NCI-H2029 treated with DMSO at 0.1 percent for 48 hours (cell line): Measurements from ENCODE around the gene SLC25A26.
"Not testable (repeated sequence)": the region's sequence is repeated elsewhere in the genome, so short reads cannot be mapped to it uniquely, and the experiment has no call there.

Source experiments
- DNase-seq: peaks from one replicate; lab custom pipeline; 2025; lab: John Stamatoyannopoulos, UW

The SLC25A26 gene

DNA sequence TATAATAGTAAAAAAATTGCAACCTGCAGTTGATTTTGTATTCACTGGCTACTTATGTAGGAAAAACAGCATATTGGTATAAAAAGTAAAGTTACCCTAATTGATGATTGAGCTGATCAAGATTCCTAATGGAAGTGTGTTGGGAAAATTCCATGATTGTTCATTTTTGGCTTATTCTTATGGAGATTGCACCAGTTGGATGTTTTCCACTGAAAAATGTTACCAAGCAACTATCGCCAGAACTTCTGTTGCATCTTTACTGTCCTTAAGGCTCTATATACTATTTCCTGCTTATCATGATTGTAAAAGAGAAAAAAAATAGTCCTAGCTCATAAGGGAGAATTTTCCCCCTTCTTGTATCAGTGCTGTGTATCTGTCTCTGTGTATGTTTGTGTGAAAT, 48.6 kb downstream of the SLC25A26 start:
- no peak for DNase-seq

DNA sequence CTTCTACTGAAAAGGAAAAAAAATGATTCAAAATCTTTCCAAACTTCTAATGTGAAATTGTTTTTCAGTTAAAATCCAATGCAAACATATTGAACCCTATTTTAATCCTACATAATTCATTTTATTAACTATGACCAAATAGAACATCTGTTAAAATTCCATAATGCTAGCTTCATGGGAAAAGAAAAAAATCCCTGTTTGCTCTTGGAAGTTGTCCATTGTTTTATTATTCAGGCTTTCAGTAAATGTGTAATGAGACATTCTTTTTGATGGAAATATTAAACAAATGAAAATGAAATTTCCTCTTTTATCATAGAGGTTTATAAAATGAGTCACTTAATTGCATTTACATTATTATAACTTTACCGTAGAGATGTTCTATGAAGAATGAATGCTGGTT, 49.5 kb downstream of the SLC25A26 start:
- DNase-seq = no peak

DNA sequence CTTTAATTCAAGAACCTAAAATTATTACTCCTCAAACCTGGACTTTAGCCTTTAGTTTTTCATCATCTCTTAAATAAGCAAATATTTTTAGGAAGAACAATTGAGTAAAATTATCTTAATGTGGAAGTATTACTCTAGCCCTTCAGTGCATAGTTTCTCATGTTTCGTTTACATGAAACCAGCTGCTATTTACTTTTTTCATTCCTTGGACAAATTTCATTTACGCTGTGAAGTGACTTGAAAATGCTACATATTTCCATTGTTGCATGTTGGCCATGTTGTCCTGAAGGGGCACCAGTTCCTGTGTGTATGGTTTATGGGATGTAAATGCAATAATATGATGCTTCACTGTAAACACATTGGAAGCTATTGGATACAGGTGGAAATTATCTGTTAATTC, 49.9 kb downstream of the SLC25A26 start:
- no peak for DNase-seq

DNA sequence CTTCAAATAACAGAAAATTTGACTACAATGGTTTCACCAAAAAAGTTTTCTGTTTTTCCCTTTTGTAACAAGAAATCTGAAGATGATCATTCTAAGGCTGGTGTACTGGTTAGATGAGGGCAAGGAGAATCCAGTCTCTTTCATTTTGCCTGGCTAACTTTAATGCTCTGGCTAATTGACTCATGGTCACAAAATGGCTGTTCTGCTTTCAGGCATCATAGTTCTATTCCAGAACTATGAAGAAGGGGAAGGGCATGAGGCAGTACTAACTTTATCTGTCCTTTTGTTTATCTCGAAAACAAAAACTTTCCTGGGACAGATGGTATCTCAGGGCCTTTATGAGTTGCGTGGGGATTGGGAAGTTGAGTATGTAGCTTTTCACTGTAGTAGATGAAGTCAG, 50.4 kb downstream of the SLC25A26 start:
- no peak for DNase-seq

DNA sequence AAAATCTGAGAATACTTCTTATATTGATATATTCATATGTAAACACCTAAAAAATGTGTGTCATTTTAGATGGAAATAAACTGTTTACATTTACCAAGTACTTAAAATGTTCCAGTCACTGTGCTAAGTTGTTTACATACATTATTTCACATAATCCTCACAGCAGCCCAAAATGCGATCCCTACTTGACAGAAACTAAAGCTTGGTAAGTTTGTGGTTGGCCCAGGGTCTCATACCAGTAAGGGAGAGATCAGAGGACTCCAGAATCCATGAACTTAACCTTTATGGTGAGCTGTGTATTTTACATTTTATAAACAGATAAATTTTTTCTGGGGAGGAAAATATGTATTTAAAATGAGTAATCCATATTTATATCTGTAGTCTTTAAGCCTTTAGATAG, 51.2 kb downstream of the SLC25A26 start:
- DNase-seq = no peak

DNA sequence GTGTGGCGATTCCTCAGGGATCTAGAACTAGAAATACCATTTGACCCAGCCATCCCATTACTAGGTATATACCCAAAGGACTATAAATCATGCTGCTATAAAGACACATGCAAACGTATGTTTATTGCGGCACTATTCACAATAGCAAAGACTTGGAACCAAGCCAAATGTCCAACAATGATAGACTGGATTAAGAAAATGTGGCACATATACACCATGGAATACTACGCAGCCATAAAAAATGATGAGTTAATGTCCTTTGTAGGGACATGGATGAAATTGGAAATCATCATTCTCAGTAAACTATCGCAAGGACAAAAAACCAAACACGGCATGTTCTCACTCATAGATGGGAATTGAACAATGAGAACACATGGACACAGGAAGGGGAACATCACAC, 54.0 kb downstream of the SLC25A26 start:
- DNase-seq = not testable (repeated sequence)

DNA sequence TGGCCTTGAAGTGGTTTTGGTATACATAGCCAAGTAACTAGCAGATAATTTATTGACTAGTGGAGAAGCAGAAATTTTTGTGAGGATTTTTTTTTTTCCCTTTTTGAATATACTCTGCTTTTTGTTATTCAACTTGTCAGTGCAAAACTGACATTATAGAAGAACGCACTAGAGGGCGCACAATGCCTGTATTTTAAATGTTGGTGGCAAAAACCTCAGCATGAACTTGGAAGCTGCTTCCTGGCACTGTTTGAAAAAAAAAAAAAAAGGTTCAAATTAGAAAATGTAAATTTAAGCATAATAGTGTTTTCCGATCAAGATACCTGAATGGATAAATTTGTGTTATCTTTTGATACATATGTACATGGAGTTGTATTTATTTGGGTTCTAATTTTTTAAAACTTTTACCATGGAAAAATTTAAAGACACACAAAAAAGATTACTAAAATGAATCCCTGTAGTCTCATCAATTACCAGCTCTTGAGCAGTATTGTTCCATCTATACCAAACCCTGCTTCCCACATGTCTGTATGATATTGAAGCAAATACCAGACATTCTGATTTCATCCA, 56.0 kb downstream of the SLC25A26 start:
- peak; percentile 8 for DNase-seq

DNA sequence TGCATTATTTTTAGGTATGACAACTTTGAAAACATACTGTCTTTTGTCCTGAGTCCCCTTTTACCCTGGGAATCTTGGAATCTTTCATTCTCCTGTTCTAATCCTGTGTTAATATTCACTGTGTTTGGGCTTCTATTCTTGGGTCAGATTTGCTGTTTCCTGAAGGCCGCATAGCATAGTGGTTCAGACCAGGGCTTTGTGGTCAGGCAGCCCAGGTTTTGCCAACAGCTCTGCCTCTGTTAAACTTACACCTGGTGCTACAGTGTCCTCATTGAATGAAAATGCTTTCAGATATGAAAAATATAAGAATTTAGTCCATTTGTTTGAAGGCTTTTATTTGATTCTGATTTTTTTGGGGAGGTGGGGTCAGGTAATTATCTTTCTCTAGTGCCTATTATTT, 58.4 kb downstream of the SLC25A26 start:
- DNase-seq = no peak

DNA sequence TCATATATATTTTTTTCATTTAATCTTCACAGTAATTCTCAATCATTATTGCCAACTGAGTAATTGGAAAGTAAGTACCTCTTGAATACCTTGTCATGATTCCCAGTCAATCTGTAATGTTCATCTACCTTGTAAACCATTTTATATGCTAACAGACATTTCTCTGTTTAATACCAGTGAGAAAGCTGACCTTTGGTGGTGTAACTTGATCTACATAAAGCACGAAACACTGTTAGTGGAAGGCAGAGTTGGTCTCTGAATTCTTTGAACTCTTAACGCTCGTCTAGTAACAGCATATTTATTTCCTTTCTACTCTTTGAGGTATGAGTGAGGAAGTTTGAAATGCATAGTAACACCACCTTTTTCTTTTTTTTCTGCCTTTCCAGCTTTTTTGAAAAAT, 59.5 kb downstream of the SLC25A26 start:
- no peak for DNase-seq

DNA sequence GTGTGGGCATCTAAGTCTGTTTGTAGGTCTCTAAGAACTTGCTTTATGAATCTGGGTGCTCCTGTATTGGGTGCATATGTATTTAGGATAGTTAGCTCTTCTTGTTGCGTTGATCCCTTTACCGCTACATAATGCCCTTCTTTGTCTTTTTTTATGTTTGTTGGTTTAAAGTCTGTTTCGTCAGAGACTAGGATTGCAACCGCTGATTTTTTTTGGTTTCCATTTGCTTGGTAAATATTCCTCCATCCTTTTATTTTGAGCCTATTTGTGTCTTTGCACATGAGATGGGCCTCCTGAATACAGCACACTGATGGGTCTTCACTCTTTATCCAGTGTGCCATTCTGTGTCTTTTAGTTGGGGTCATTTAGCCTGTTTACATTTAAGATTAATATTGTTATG, 71.1 kb downstream of the SLC25A26 start:
- not testable (repeated sequence) for DNase-seq

DNA sequence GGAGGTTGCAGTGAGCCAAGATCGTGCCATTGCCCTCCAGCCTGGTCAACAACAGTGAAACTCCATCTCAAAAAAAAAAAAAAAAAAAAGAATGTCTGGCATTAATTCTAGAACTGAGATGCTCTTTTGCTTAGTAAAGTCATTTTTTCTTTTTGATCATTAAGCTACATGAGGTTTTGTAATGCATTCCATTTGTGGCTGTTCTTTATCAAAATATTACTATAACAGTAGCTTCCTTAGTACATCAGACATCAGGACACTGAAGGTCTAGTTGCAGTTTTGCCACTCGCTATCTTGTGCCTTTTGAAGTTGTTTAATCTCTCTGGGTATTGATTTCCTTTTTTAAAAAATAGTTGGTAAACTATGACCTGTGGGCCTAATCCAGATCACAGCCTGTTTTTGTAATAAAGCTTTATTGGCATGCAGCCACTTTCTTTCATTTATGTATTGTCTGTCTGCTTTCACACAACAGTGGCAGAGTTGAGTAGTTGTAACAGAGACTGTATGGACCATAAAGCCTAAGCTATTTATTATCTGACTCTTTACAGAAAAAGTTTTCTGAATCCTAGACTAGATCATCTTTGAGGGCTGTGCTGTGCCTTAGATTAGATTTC, 76.6 kb downstream of the SLC25A26 start:
- no peak for DNase-seq

DNA sequence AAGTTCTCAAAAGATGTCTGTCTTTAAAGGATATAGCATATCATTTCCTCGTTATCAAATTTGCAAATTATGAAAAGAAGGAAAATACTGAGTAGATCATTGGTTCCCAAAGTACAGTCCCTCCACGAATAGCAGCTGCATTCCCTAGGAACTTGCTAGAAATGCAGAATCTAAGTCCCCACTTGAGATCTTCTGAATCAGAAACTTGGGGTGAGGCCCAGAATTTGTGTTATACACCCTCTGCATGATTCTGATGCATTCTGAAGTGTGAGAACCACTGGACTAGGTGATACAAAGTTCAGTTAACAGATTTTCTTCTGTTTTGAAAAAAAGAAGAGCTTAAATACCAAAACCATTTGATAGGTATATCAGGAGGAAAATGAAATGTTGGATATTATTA, 77.1 kb downstream of the SLC25A26 start:
- no peak for DNase-seq

DNA sequence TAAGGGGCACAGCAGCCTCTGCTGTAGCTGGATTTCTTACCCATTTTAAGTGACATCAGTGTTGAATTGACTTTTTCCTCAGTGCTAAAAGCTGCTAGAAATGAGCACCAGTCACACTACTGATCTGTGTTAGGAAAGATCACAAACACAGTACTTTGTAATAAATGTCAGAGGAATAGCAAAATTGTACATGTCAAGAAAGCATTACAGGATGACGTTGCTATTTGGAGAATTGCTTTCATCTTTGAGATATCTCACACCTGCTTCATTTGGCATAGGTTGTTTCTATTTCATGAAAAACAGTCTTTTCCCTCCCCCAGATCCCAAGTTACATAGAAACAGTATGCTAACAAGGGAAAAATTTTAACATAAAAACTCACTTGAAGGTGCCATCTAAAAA, 77.8 kb downstream of the SLC25A26 start:
- DNase-seq = no peak

DNA sequence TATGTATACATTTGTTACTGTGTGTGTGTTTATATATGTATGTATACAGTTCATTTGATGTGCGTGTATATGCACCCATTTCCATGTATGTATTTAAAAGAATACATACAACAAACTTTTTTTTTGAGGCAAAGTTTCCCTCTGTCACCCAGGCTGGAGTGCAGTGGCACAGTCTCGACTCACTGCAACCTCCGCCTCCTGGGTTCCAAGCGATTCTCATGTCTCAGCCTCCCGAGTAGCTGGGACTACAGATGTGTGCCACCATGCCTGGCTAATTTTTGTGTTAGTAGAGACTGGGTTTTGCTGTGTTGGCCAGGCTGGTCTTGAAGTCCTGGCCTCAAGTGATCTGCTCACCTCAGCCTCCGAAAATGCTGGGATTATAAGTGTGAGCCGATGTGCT, 78.3 kb downstream of the SLC25A26 start:
- not testable (repeated sequence) for DNase-seq

DNA sequence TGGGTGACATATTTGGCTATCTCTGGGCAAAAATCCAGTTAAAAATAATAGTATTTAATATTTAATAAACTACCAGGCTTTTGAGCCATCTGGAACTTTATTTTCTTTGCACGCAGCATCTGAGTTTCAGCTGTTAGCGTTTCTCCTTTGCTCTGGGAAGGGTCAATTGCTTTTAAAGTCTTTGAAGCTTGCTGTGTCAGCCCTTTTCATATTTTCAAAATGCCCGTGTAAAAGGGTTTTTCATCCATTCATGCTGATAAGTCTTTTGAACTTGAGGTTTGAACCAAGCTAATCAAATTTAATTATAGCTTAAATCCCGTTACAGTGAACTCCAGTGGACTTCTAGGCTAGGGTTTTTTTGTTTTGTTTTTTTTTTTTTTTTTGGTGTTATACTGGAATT, 79.1 kb downstream of the SLC25A26 start:
- no peak for DNase-seq

DNA sequence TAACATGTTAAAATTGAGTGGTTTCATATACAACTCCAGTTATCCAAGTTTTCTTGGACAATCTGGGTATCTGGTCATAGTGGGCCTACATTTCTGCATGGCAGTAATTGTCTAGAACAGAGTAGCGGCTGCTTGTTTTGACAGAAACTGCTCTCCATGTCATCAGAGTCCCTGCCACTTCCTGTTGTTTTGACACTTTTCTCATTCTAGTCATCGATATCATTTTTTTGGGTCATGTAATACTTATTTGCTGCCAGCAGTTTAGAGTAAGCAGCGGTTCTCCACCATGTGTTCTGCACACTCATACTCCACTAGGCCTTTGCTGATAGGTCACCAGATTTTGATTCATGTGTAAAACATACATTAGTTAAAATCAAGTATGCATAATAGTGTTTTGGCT, 81.5 kb downstream of the SLC25A26 start:
- no peak for DNase-seq

DNA sequence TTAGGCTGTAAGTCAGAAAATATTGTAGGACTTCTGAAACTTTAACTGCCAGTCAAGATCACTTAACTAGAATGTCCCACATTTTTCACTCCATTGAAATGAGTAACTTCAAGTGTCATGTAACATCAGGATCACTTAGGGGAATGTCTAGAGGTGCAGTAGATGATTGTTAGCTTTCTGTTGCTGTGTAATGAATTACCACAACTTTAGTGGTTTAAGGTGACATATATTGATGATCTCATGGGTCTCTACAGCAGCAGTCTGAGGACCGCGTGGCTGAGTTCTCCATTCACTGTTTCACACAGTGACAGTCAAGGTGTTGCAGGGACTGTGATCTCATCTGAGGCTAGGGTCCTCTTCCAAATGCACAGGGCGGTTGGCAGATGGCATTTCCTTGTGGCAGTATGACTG, 82.7 kb downstream of the SLC25A26 start:
- DNase-seq = no peak

DNA sequence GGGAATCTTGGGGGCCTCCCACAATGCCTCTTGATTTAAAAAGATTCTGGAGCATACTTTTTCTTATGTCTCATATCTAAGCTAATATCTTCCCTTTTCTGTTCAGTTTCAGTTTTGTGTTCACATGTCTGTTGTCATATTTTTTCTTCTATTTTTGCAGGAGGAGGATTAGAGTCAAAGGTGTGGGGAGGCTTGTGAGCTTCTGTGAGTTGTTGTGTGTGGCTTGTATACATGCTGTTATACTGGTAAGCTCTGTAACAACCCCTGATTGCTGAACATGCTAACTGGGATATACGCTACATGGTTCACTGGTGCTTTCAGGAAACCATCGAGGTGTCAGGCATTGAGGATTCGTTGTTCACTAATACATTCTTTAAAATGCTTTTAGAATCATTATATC, 83.5 kb downstream of the SLC25A26 start:
- DNase-seq = no peak

DNA sequence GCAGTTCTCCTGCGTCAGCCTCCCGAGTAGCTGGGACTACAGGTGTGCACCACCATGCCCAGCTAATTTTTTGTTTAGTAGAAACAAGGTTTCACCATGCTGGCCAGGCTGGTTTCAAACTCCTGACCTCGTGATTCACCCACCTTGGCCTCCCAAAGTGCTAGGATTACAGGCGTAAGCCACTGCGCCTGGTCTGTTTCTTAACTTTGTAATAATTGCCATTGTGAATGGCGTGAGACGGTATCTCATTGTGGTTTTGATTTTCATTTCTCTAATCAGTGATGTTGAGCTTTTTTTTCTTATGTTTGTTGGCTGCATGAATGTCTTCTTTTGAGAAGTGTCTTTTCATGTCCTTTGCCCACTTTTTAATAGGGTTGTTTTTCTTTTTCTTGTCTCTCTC, 85.3 kb downstream of the SLC25A26 start:
- DNase-seq = not testable (repeated sequence)

DNA sequence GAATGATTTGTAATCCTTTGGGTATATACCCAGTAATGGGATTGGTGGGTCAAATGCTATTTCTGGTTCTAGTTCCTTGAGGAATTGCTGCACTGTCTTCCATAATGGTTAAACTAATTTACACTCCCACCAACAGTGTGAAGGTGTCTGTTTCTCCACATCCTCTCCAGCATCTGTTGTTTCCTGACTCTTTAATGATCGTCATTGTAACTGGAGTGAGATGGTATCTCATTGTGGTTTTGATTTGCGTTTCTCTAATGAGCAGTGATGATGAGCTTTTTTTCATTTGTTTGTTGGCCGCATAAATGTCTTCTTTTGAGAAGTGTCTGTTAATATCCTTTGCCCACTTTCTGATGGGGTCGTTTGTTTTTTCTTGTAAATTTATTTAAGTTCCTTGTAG, 86.2 kb downstream of the SLC25A26 start:
- DNase-seq = not testable (repeated sequence)

DNA sequence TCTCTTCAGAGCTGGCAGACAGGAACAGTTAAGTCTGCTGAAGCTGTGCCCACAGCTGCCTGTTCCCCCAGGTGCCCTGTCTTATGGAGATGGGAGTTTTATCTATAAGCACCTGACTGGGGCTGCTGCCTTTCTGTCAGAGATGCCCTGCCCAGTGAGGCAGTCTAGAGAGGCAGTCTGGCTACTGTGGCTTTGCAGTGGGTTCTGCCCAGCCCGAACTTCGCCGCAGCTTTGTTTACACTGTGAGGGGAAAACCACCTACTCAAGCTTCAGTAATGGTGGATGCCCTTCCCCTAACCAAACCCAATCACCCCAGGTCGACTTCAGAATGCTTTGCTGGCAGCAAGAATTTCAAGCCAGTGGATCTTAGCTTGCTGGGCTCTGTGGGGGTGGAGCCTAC, 91.2 kb downstream of the SLC25A26 start:
- DNase-seq = no peak

DNA sequence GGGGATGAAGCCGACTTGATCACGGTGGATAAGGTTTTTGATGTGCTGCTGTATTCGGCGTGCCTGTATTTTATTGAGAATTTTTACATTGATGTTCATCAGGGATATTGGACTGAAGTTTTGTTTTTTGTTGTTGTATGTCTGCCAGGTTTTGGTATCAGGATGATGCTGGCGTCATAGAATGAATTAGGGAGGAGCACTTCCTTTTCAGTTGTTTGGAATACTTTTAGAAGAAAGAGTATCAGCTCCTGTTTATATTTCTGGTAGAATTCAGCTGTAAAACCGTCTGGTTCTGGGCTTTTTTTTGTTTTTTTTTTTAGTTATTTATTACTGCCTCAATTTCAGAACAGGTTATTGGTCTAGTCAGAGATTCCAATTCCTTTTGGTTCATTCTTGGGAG, 93.7 kb downstream of the SLC25A26 start:
- no peak for DNase-seq

DNA sequence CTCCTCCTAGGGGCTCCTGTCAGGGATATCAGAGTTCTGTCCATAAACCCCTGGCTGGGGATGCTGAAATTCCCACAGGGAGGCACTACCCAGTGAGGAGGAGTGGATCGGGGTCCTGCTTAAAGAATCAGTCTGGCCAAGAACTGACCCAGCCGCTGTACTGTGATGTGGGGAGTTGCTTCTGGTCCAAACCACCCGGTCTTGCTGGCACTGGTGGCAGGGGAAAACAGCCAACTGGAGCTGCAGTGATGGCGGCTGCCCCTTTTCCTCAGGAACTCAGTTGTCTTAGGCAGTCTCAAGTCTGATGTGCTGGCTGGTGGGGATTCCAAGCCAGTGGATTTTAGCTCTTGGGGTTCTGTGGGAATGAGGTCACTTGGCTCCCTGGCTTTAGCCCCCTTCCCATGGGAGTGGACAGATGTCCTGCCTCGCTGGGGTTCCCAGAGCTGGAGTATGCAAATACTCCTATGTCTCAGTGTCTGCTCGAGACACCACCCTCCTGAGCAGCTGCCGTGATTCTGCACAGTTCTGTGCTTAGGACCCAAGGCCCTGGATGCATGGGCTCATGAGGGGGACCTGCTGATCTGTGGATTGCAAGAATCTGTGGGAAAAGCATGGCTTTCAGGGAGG, 97.1 kb downstream of the SLC25A26 start:
- DNase-seq = no peak

DNA sequence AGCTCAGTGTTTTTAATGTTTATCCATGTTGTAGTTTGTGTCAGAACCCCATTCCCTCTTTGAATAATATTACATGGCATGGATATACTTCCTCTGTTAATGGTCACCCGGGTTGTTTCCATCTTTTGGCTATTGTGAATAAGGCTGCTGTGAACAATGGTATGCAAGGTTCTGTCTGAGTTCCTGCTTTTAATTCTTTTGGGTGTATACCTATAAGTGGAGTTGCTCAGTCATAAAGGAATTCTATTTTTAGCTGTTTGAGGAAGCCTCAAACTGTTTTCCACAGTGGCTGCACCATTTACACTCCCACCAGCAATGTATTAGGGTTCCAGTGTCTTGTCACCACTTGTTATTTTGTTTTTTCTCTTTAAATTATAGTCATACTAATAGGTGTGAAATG, 99.6 kb downstream of the SLC25A26 start:
- no peak for DNase-seq
